OCI-LY3 (cell line): Measurements from ENCODE around the gene ARSG.

Experiments
- EZH2phosphoT487 ChIP-seq: fragments of 200-600 bp; shearing (Covaris generic); IDR thresholded peaks from 2 replicates; pipeline ENCODE4 v1.6.1; 2018; ENCODE audit warnings: antibody characterized with exemption, mixed run types, low read depth
- TF ChIP-seq, protein P1 (sequence below): fragments of 200-600, 300-600 bp; sonication (generic); IDR thresholded peaks from 2 replicates; pipeline ENCODE4 v1.5.1; 2014; ENCODE audit warnings: antibody characterized with exemption, low read length, low read depth

DNA sequence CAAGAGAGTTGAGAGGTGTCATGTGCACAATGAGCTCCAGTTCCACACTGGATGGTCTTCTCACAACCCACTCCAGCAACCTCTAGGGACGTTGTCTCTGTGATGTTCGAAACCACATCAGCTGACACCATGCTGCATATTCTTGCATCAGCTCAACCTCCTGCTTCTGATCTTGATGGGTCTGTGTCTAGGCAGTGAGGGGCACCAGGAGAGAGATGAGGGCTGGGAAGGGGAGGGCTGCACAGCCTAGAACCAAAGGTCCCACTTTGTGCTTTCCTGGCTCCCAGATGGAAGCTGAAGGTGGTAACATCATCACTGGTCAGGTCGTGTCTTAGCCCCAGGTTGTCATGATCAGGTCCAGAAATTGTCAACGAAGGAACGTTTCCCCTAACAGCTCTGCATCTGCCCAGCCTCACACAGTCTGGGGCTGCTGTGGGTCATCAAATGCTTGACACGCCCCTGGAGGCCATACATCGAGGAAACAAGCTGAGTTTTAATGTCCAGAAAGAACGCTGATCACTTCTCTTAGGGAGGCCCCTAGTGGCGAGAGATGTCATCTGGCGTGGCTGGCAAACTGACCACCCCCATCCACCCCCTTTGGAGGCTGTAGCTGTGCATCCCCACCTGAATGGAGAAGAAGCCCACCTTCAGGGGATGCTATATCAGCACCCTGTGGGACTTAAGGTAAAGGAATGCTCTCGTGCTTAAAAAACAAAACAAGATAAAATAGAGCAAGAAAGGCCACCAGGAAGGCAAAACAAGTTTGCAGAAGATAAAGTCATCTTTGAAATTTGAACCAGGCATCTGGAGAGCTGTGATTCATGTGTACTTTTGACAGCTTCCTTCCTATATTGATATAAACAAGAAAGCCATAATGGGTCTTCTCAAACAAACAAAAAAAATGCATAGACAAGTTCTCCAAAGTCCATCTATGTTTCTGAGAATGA lies 107.7 kb downstream of the ARSG start:
- TF ChIP-seq, protein P1, sequence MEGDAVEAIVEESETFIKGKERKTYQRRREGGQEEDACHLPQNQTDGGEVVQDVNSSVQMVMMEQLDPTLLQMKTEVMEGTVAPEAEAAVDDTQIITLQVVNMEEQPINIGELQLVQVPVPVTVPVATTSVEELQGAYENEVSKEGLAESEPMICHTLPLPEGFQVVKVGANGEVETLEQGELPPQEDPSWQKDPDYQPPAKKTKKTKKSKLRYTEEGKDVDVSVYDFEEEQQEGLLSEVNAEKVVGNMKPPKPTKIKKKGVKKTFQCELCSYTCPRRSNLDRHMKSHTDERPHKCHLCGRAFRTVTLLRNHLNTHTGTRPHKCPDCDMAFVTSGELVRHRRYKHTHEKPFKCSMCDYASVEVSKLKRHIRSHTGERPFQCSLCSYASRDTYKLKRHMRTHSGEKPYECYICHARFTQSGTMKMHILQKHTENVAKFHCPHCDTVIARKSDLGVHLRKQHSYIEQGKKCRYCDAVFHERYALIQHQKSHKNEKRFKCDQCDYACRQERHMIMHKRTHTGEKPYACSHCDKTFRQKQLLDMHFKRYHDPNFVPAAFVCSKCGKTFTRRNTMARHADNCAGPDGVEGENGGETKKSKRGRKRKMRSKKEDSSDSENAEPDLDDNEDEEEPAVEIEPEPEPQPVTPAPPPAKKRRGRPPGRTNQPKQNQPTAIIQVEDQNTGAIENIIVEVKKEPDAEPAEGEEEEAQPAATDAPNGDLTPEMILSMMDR = peak; percentile 93
- TF ChIP-seq EZH2phosphoT487 = no peak
